ENCODE results near the gene BPGM.

BPGM gene

GRCh38 chr7:134699021-134699818, 52.6 kb downstream of the BPGM start:
- DNase-seq: no peak

GRCh38 chr7:134699899-134700298, 53.2 kb downstream of the BPGM start:
- no peak for DNase-seq

GRCh38 chr7:134701272-134701671, 54.6 kb downstream of the BPGM start:
- peak in 1 of 2 experiments; percentile 32 for DNase-seq

DNA sequence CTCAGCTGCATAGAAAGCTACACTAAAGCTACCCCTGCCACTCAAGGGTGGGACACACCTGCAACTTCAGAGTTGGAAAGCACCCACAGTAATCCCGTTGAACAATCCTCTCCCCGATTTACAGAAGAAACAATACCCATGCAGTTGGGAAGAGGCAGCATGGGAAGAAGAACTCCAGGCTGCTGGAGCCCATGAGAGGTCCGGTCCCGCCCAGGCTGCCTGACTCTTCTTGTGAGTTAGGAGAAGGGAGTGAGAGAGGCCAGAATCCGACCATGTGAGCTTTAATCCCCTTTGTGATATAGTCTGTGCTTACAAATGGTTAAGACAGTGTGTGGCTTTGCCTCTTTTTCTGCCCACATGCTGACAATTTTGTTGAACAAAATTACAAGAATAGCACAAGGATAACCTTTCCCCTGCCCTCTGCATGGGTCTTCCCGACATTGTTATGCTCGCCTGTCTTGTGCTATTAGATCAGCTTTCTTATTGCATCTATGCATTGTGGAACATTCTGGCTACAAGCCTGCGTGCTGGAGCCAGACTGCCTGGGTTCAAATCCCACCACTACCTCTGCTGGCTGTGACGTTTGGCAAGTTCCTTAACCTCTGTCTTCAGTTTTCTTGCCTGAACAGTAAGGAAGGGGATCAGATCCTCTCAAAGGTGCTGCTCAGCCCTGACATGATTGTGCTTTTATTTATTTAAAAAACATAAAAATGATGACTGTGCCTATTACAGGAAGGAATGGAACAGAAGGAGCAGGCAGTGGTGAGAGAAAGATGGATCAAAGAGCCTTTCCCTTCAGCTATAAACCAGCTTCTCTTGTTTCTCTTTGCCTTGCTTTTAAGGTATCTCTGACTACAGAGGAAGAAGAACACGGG, 56.0 kb downstream of the BPGM start:
- no peak for DNase-seq

DNA sequence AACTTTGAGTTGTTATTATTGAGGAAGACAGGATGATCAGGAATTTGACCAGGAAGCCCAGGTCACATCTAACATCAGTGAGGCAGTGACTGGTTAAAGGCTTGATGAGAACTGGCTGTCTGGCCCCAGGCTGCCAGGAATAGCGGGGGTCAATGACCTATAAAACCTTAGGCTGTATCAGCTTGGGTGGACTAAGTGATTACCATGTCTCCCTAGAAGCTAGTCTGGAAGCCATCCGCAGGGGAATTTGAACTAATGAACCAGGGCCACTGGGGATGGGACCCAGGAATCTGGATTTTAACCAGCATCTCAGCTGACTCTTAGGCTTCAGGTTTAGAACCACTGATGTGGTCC, 56.6 kb downstream of the BPGM start:
- DNase-seq: no peak

GRCh38 chr7:134703782-134704181, 57.1 kb downstream of the BPGM start:
- DNase-seq: no peak

GRCh38 chr7:134704827-134705226, 58.2 kb downstream of the BPGM start:
- no peak for DNase-seq

DNA sequence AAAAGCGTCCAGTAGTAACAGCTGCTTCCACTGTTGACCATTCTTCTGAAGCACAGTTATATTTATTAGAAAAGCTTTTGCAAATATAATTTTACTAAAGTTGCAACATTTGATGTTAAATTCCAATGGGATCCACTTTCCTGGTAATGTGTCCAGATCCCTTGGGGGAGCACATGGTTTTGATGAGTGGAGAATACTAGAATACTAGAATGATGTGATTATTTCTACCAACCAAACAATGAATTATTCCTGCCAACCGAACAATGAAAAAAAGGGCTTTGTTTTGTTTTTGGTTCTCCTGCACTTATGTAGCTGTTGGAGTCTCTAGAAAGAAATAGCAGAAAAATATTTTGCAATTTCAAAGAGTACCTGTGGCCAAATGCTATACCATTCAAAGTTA, 59.1 kb downstream of the BPGM start:
- DNase-seq: no peak

GRCh38 chr7:134706468-134706867, 59.8 kb downstream of the BPGM start:
- no peak for DNase-seq

GRCh38 chr7:134707663-134708378, 61.2 kb downstream of the BPGM start:
- DNase-seq: no peak

- no peak for DNase-seq
Measured at GRCh38 chr7:134708692-134709091, 62.0 kb downstream of the BPGM start.

DNA sequence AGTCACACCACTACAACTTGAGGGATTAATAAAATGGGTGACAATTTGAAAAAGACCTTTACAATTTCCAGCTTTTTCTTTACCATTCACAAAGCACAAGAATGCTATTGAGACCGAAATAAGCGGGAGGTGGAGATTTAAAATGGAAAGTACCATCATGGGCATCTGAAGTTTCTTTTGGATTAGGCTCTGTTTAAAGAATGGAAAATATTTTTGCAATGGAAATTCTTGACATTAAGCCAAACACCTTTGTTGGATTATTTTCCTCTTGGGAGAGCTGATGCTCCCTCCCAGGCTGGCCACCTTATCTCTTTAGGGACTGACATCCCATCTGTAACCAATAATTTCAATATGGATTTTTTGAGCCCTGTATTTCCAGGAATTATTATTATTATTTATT, 62.5 kb downstream of the BPGM start:
- no peak for DNase-seq

GRCh38 chr7:134710511-134710853, 63.8 kb downstream of the BPGM start:
- DNase-seq: no peak

GRCh38 chr7:134710854-134711624, 64.4 kb downstream of the BPGM start:
- DNase-seq: no peak

DNA sequence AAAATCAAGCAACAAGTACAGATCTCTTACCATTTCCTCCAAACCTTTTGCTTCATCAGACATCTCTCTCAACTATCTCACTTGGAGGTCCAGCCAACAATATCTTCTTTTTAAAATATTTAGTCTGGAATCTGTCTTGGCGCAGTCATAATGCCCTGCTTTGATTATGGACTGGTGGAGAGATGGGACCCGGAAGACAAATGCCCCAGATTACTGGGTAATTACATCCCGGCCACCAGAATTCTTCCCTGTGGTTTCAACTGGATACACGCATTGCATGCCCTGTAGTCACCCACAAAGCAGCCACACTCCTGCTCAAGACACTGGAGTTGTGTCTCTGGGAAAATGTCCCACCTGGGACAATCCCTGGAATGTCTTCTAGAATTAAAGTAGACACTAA, 65.5 kb downstream of the BPGM start:
- DNase-seq: no peak

DNA sequence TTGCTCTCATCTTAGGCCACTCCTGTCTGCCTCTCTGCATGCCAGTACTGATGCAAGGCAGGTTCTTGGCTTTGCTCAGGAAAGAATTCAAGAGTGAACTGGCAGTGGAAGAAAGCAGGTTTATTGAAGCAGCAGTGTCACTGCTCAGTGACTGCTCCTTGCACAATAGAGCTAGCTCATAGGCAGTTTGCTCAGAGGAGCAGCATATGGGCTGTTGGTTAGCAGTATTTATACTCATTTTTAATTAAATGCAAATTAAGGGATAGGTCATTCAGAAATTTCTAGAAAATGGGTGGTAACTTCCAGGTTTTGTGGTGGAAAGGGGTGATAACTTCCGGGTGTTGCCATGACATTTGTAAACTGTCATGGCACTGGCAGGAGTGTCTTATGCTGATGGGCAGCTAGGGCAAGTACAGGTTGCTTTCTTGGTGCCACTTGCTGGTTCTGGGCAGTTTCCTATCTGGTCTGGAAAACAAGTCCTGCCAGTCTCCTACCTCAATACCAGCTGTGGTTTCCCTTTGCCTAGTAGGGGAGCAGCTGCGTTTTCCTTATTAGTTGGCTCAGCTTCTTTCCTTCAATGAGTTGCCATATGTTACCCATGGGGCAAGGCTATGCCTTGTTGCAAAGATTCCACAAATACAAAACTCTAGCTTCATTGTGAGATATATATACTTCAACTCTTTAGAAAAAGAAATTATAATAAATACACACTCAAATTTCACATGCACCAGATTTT, 68.0 kb downstream of the BPGM start:
- DNase-seq: peak in 1 of 2 experiments; percentile 38

- DNase-seq: no peak
Measured at GRCh38 chr7:134718211-134718875, 71.7 kb downstream of the BPGM start.

GRCh38 chr7:134720091-134720935, 73.7 kb downstream of the BPGM start:
- no peak for DNase-seq

- no peak for DNase-seq
Measured at GRCh38 chr7:134721171-134721570, 74.5 kb downstream of the BPGM start.

DNA sequence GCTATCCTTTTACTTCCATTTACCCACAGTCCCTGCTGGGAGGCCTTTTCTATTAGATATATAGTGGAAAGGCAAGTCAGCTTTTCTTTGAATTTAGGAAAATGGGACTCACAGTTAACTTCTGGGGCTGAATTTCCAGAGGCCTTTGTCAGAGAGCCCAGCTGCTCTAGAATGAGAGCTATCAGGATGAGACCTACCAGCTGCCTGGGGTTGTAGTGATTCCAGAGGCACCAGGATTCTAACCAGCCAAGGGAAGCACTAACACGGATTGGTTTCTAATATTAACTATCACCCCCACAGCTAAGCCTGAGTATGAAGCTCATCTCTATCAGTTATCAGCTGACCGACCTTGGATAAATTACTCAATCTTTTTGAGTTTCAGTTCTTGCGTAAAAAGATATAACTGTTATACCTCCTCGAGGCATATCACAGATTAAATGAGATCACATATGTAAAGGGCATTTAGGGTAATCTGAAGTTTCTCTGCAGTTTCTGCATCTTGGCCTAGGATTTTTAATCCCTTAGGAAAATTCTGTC, 76.2 kb downstream of the BPGM start:
- DNase-seq: no peak

Measured in NCI-H446 (cell line).